Keratinocyte (primary cell): ENCODE measurements around the gene PIPOX.

Experiments used
- CTCF ChIP-seq, 3 experiments: IDR thresholded peaks in 1 of 3; conservative IDR thresholded peaks in 1 of 3; optimal IDR thresholded peaks in 1 of 3; 2 replicates in 2 of 3; 3 replicates in 1 of 3; pipeline versions ENCODE3 to v1.5.1; 2011; ENCODE audit warnings: low read length in 3 of 3, mild to moderate bottlenecking in 3 of 3, moderate library complexity in 2 of 3, control low read depth in 1 of 3, inconsistent platforms in 1 of 3; ENCODE audit not compliant: insufficient read depth in 2 of 3; ENCODE audit errors: extremely low read depth in 1 of 3
- EZH2 ChIP-seq: IDR thresholded peaks from one replicate; pipeline ENCODE4 v1.6.1; 2012; ENCODE audit warnings: inconsistent platforms, mild to moderate bottlenecking, low read length, moderate library complexity

GRCh38 chr17:29048440-29049368 is 5.8 kb downstream of the PIPOX start:
- TF ChIP-seq CTCF (optimal IDR thresholded peaks at IDR 0.05 in 1 of 3, IDR thresholded peaks at IDR 0.05 in 1 of 3, conservative IDR thresholded peaks at IDR 0.05 in 1 of 3; ENCODE audit: extremely low read depth in 1 of 3, insufficient read depth in 2 of 3, low read length in 3 of 3) = no peak
- no peak for TF ChIP-seq EZH2
